ENCODE data around the gene COQ9. TPM values are rescaled to one million over a fixed set of nuclear protein-coding genes. Genes with fewer than 3 reads are reported as not detected.

COQ9 gene
- total RNA-seq, 1 experiment from 2014 or later, result 46.3 TPM

DNA sequence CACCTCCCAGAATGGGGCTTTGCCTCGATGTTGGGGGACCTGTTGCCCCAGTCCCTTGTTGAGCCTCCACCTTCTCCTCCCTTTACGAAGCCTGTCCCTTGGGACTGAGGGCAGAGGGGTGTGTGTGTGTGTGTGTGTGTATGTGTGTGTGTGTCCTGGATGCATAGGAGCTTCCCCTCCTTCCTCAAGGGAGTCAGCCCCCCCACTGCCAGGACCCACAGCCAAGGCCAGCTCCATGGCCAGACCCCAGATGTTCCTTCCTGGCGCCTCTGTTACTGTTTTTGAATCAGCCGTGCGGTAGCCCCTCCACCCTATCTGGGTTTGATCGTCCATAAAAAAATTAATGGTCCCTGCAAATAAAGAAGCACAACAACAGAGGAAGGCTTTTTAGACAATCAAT, 56.7 kb downstream of the COQ9 start:
- in situ Hi-C loops (cut with HindIII; ENCODE audit: low sequenced_read_pairs), result loop anchor here (10.0 kb wide), 1 partner anchor 71 kb away; no protein-coding TSS in a partner anchor
- no peak for DNase-seq (ENCODE audit: low spot score)

DNA sequence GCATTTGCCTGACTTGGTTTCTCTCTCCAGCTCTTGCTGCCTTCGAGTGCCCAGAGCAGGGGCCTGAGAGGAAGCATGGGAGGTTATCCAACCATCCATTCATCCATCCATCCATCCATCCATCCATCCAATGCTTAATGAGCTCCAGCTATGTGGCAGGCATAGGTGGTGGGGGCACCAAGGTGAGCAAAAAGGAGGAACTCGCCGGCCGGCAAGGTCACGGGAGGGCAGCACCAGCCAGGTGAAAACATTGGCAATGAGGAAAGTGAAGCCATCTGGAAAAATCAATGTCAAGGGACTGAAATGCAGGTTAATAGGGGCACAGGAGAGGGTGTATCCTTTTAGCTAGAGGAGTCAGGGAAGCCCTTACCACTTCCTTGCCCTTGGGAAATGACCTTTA, 57.2 kb downstream of the COQ9 start:
- no peak for DNase-seq (ENCODE audit: low spot score)
- in situ Hi-C loops (cut with HindIII; ENCODE audit: low sequenced_read_pairs), result loop anchor here (10.0 kb wide), 1 partner anchor 70 kb away; no protein-coding TSS in a partner anchor

DNA sequence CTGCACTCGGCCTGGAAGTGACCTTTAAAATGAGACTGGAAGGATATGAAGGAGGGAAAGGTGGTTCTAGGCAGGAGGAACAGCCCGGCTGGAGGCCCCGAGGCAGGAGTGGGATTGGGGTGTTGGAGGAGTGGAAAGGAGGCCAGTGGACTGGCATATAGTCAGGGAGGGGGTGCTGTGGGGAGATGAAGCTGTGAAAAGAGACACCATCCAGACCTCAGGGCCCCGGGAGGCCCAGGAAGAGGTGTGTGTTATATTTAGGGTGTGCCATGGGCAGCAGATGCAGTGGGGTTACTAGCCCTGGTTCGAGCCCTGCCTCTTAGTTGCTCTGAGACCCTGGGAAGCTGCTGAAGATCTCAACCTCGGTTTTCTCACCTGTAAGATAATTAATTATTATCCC, 57.9 kb downstream of the COQ9 start:
- no peak for DNase-seq (ENCODE audit: low spot score)
- in situ Hi-C loops (cut with HindIII; ENCODE audit: low sequenced_read_pairs), result loop anchor here (10.0 kb wide), 1 partner anchor 70 kb away; no protein-coding TSS in a partner anchor

DNA sequence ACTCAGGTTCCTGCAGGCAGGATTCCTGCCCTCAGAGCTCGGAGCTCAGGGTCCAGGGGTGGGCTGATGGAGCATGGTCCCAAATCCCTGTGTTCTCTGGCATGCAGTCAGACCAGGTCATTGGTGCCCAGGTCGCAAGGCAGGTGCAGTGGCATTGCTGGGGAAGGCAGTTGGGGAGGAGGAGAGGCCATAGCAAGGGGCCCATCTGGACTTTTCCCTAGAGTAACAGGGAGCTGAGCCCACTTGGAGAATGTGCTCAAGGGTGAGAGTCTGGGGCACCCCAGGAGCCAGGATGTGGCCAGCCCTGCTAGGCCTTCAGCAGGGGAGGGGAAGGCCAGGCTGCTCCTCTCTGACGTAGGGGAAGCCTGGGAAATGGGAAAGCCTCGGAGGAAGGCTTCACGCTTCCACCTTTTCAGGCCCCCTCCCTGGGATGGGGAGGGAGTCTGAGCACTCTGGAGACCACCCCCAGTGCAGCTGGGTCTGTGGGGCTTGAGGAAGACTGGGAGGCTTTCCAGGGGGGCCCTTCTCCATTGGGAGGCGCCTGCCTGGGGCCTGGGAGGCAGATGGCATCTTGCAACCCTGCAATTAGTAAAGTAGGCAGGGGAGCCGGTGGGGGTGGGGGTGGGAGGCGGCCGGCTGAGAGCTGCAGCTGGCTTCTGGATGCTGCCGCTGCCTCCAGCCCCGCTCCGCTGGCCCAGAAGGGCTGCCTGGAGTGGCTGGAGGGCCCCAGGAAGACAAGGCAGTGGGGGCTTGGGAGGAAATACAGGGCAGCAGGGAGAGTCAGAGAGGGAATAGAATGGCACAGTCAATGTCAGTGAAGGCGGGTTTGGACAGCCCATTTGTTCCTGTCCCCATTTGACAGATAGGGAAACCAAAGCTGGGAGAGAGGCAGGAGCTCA, 60.1 kb downstream of the COQ9 start:
- in situ Hi-C loops (cut with HindIII; ENCODE audit: low sequenced_read_pairs), result loop anchor here (10.0 kb wide), 1 partner anchor 67 kb away; no protein-coding TSS in a partner anchor
- DNase-seq (ENCODE audit: low spot score), result no peak

DNA sequence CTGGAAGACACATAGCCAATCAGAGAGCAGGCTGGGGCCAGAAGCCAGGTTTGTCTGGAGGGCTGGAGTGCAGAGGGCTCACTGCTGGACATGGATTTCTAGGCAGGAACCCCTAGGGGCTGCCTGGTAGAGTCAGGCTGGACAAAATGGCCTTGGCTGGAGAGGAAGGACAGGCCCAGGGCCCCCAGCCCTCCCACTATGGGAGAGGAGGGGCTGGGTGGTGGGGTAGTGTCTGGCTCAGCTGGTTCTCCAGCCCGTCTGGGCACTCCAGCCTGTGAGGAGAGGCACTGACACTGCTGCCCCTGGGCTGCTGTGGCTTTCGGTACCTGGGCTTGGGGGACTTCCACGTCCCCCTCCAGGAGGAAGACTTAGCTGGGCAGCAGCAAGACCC, 60.8 kb downstream of the COQ9 start:
- DNase-seq (ENCODE audit: low spot score), result no peak
- in situ Hi-C loops (cut with HindIII; ENCODE audit: low sequenced_read_pairs), result loop anchor here (10.0 kb wide), 1 partner anchor 67 kb away; no protein-coding TSS in a partner anchor

DNA sequence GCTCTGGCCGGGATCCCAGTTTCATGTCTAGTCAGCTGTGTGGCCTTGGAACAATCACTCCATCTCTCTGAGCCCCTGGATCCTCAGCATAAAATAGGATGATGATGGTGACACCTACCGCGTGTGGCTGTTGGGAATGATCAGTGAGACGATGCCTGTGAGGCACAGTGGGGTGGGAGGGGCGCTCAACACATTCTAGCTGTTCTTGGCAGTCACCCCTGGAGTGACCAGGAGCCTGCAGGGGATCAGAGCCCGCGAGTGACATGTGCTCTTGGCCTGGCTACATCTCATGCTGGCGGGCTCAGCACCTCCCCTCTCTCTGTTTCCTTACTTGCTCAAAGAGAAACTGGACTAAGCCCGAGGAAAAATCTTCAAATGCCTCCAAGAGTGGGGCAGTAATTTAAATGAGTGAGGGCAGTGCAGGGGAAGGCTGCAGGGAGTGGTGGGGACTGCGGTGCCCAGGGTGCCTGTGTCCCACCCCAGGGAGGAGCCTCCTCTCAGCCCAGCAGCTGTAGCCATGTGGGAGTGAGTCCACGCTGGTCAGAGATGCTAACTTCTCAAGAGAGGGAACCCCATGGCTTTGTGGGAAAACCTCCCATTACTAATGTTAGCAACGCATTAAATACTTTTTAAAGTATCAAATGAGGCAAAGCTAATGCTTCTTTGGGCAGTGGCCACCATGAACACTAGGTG, 62.1 kb downstream of the COQ9 start:
- in situ Hi-C loops (cut with HindIII; ENCODE audit: low sequenced_read_pairs), result loop anchor here (10.0 kb wide), 1 partner anchor 65 kb away; no protein-coding TSS in a partner anchor
- no peak for DNase-seq (ENCODE audit: low spot score)

DNA sequence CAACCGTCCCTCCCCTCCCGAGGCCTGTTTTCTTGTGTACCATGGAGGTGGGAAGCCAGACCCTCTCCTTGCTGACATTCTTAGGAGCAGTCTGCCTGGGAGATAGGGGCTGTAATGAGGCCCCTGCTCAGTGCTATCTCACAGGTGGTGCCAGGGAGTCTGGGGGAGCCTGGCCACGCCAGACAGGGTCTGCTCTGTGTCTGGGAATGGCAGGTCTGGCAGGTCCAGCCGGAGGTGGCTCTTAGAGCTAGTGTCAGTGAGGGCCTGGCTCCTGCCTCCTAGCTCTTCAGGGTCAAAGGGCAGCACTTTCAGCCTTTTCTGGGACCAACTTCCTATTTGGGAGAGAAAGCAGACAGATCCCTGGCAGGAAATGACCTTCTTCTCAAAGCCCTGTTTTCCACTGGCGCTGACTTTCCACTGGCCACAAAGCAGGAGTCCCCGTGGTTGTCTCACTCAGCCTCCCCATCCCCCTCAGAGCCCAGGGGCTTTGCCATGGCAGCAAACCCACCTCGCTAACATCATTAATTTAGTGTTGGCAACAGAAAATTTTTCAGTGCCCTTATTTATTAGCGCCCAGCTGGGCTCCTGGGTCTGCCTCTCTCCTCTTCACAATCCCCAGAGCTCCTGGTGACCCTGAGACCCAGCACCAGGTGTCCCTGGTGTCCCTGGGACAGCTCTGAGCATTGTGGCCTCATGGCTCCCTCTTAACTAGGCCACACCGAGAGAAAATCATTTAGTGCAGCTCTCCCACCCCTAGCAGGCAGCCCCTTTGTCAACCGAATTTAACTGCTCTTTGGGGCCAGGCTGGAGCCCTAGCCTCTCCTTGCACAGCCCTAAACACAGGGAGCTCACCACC, 63.0 kb downstream of the COQ9 start:
- in situ Hi-C loops (cut with HindIII; ENCODE audit: low sequenced_read_pairs), result no loop called here
- DNase-seq (ENCODE audit: low spot score), result no peak

Other genes with a start within 250 kb of the COQ9 start
- 79.4 and 98.0 TPM in 2 replicates for gene ARL2BP, start 202.2 kb upstream of the COQ9 start, total RNA-seq (2014; rRNA removed; shearing (Covaris generic))
- 1.5 and 2.7 TPM in 2 replicates for gene PLLP, start 162.8 kb upstream of the COQ9 start, total RNA-seq (2014; rRNA removed; shearing (Covaris generic))
- not detected in 2 replicates for gene CCL22, start 88.7 kb upstream of the COQ9 start, total RNA-seq (2014; rRNA removed; shearing (Covaris generic))
- 0.43 TPM in 1 of 2 replicates, not detected in the other for gene CX3CL1, start 75.0 kb upstream of the COQ9 start, total RNA-seq (2014; rRNA removed; shearing (Covaris generic))
- gene CCL17, start 42.7 kb upstream of the COQ9 start, total RNA-seq (2014; rRNA removed; shearing (Covaris generic)), result not detected in 2 replicates
- gene CIAPIN1, start 94 bp upstream of the COQ9 start, total RNA-seq (2014; rRNA removed; shearing (Covaris generic)), result 152 and 156 TPM in 2 replicates
- 240 and 319 TPM in 2 replicates for gene POLR2C, start 15.2 kb downstream of the COQ9 start, total RNA-seq (2014; rRNA removed; shearing (Covaris generic))
- gene DOK4, start 39.0 kb downstream of the COQ9 start, total RNA-seq (2014; rRNA removed; shearing (Covaris generic)), result 33.7 and 45.5 TPM in 2 replicates
- gene CCDC102A, start 89.1 kb downstream of the COQ9 start, total RNA-seq (2014; rRNA removed; shearing (Covaris generic)), result 25.0 and 26.7 TPM in 2 replicates
- gene ADGRG5, start 95.2 kb downstream of the COQ9 start, total RNA-seq (2014; rRNA removed; shearing (Covaris generic)), result not detected in 2 replicates
- 4.1 and 5.5 TPM in 2 replicates for gene ADGRG1, start 181.2 kb downstream of the COQ9 start, total RNA-seq (2014; rRNA removed; shearing (Covaris generic))
- gene ADGRG3, start 220.8 kb downstream of the COQ9 start, total RNA-seq (2014; rRNA removed; shearing (Covaris generic)), result not detected in 2 replicates
- 0.37 TPM in 1 of 2 replicates, not detected in the other for gene DRC7, start 247.3 kb downstream of the COQ9 start, total RNA-seq (2014; rRNA removed; shearing (Covaris generic))